Spleen (tissue), 7 donors: ENCODE data around the gene UBAP1.

Experiments
- CTCF ChIP-seq, 11 experiments: fragments of 200-600 bp in 7 of 11; fragments of 450-650 bp in 4 of 11; sonication (generic) in 4 of 11; IDR thresholded peaks in 8 of 11; conservative IDR thresholded peaks in 3 of 11; 1 replicate in 7 of 11; 2 replicates in 4 of 11; pipeline versions ENCODE4 v1.4.0 to v1.8.0; 2016 to 2021; ENCODE audit warnings: antibody characterized with exemption in 11 of 11, inconsistent platforms in 4 of 11, mild to moderate bottlenecking in 1 of 11
- POLR2A ChIP-seq, 3 donors: fragments of 450-650 bp; IDR thresholded peaks; one replicate each; pipeline ENCODE4 v1.5.1; 2017; ENCODE audit warnings: antibody characterized with exemption in 3 of 3, mild to moderate bottlenecking in 1 of 3
- POLR2AphosphoS5 ChIP-seq, 3 donors: sonication (generic); formaldehyde crosslinking; IDR thresholded peaks; one replicate each; pipeline ENCODE4 v1.5.1; 2017; ENCODE audit warnings: antibody characterized with exemption in 3 of 3
- donor health status: DM: no; HTN: no; CAD: no; lungs with moderate emphysema.
- donor health status: DM: no; HTN: no; CAD: no.
- donor health status: DM: no; HTN: no; CAD: no.

DNA sequence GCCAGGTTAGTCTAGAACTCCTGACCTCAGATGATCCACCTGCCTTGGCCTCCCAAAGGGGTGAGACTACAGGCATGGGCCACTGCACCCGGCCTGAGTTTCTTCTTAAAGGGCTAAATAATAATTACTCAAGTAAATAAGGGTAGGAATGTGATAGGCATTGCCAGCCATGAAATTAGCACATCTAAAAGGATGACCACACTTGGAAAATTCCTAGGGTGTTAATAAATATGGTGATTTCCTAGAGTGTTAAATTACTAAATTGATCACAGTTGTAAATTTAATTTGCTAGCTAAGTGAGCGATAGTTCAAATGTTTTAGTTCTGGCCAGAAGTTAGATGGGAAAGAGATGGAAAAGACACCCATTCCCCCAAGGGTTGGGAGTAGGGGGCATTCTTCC lies 53.4 kb downstream of the UBAP1 start:
- TF ChIP-seq CTCF (IDR thresholded peaks at IDR 0.05 in 8 of 11, conservative IDR thresholded peaks at IDR 0.05 in 3 of 11) (no peak), POLR2A (IDR thresholded peaks at IDR 0.05) (no peak), POLR2AphosphoS5 (IDR thresholded peaks at IDR 0.05) (no peak)
